Activated CD8-positive, alpha-beta T cell treated with anti-CD3 and anti-CD28 coated beads for 36 hours (primary cell): ENCODE data around the gene SCPEP1. TPM values are rescaled to one million over a fixed set of nuclear protein-coding genes. Genes with fewer than 3 reads are reported as not detected.
"Not testable (repeated sequence)": the region's sequence is repeated elsewhere in the genome, so short reads cannot be mapped to it uniquely, and the experiment has no call there.

Experiments
- ATAC-seq: fragments of 200-7000 bp; cut with Tn5 transposase; one replicate; pipeline ENCODE4 v1.10.0; 2021; ENCODE audit warnings: mild to moderate bottlenecking, moderate library complexity
- CTCF ChIA-PET: fragments of 350-600 bp; sonication (Branson Sonifier 250); formaldehyde crosslinking; loops from one replicate; lab custom pipeline; 2021; ENCODE audit warnings: antibody characterized with exemption; lab: Charles Lee
- POLR2A ChIA-PET: fragments of 350-600 bp; sonication (Branson Sonifier 250); formaldehyde crosslinking; loops from one replicate; lab custom pipeline; 2021; ENCODE audit warnings: antibody characterized with exemption; lab: Charles Lee
- DNase-seq: peaks from one replicate; pipeline ENCODE4 v3.0.0-alpha.2; 2020
- H3K27ac Mint-ChIP-seq: one replicate; pipeline ENCODE4 v1.8.0; 2021; ENCODE audit warnings: mild to moderate bottlenecking, mixed read lengths
- H3K27me3 Mint-ChIP-seq: one replicate; pipeline ENCODE4 v1.8.0; 2021; ENCODE audit warnings: mixed read lengths
- H3K36me3 Mint-ChIP-seq: one replicate; pipeline ENCODE4 v1.8.0; 2021; ENCODE audit warnings: low read depth, mixed read lengths
- H3K4me1 Mint-ChIP-seq: one replicate; pipeline ENCODE4 v1.8.0; 2021; ENCODE audit warnings: low read depth, mixed read lengths
- H3K4me3 Mint-ChIP-seq: one replicate; pipeline ENCODE4 v1.8.0; 2021; ENCODE audit warnings: mild to moderate bottlenecking, moderate library complexity, mixed read lengths
- H3K9me3 Mint-ChIP-seq: one replicate; pipeline ENCODE4 v1.8.0; 2021; ENCODE audit warnings: mixed read lengths
- CTCF ChIP-seq: fragments of 200-600 bp; IDR thresholded peaks from one replicate; pipeline ENCODE4 v1.8.0; 2022; ENCODE audit warnings: antibody characterized with exemption, mild to moderate bottlenecking
- intact Hi-C: fragments of 100-400 bp; cut with micrococcal nuclease; formaldehyde crosslinking; loops from one replicate; pipeline ENCODE4 v1.10.0; 2022
- total RNA-seq, 2 experiments: library from RNA; stranded (reverse); gene quantifications; one replicate each; pipeline ENCODE4 v1.2.3, GENCODE V29; 2021

The SCPEP1 gene
- total RNA-seq, 2 experiments from 2014 or later: 16.0 to 17.8 TPM

- no peaks in the 10 kb centered on the region for H3K9me3 Mint-ChIP-seq
- H3K4me3 Mint-ChIP-seq: peak overlapping the region; percentile 83
- peaks cover 18% of the 10 kb centered on the region for H3K4me1 Mint-ChIP-seq
- ATAC-seq: peak; percentile 48
- no peak for TF ChIP-seq CTCF
- POLR2A ChIA-PET: interaction anchor here (0.8 to 2.2 kb wide), 8 partner anchors 9 to 180 kb away, joined by 3 to 5 read pairs (median 4); partner anchors contain the start of gene AKAP1
- CTCF ChIA-PET: interaction anchor here (1.1 to 2.3 kb wide), 7 partner anchors 12 to 263 kb away, joined by 3 to 8 read pairs (median 3); partner anchors contain the start of genes AKAP1 and COIL
- no peaks in the 10 kb centered on the region for H3K36me3 Mint-ChIP-seq
- H3K27ac Mint-ChIP-seq: peak overlapping the region; percentile 84
- intact Hi-C loops: no loop called here
- peak; percentile 31 for DNase-seq
- H3K27me3 Mint-ChIP-seq: no peaks in the 10 kb centered on the region
Observed at GRCh38 chr17:56978441-56979090, 635 bp downstream of the SCPEP1 start.

GRCh38 chr17:56979091-56979480 lies 1.2 kb downstream of the SCPEP1 start:
- Mint-ChIP-seq H3K4me3 (peak overlapping the region; percentile 83), H3K9me3 (no peaks in the 10 kb centered on the region), H3K27me3 (no peaks in the 10 kb centered on the region), H3K4me1 (peaks cover 18% of the 10 kb centered on the region), H3K36me3 (no peaks in the 10 kb centered on the region), H3K27ac (peak overlapping the region; percentile 84)
- CTCF ChIA-PET: interaction anchor here (1.2 to 2.0 kb wide), 5 partner anchors 11 to 263 kb away, joined by 3 to 5 read pairs (median 3); partner anchors contain the start of gene AKAP1
- TF ChIP-seq CTCF: no peak
- DNase-seq (no peak), ATAC-seq (no peak)
- POLR2A ChIA-PET: interaction anchor here (1.2 to 2.2 kb wide), 3 partner anchors 9 to 29 kb away, joined by 3 to 5 read pairs (median 4); no protein-coding TSS in a partner anchor
- intact Hi-C loops: no loop called here

DNA sequence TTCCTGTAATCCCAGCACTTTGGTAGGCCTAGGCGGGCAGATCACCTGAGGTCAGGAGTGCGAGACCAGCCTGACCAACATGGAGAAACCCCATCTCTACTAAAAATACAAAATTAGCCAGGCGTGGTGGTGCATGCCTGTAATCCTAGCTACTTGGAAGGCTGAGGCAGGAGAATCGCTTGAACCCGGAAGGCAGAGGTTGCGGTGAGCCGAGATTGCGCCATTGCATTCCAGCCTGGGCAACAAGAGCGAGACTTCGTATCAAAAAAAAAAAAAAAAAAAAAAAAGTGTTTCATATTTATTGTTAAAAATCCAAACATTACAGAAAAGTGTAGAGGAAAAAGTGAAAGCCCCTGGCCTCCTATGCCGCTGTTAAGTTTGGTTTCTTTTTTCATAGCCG lies 2.6 kb downstream of the SCPEP1 start:
- POLR2A ChIA-PET, H3K27me3 Mint-ChIP-seq, DNase-seq, H3K4me3 Mint-ChIP-seq, H3K36me3 Mint-ChIP-seq, ATAC-seq, H3K27ac Mint-ChIP-seq, H3K9me3 Mint-ChIP-seq, intact Hi-C loops, CTCF ChIA-PET: not testable (repeated sequence)
- H3K4me1 Mint-ChIP-seq: peaks cover 18% of the 10 kb centered on the region

DNA sequence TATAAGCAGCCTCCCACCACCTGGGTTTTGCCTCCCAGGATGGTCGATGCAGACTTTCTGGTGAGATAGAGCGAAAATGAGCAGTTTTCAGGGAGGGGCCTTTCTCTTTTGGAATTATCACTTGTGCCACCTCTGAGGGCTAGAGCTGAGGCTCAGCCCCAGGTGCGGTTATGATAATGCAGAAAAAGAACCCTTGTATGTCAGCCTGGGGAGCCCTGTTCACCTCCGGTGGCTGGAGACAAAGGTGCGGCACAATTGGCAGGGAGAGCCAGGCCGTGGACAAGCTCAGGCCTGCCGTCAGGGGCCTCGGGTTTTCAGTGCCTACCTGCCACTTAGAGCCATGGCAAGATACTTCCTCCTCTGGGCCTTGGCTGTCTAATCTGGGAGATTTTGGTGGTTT lies 4.4 kb downstream of the SCPEP1 start:
- POLR2A ChIA-PET: no interaction called here
- no peaks in the 10 kb centered on the region for H3K27me3 Mint-ChIP-seq
- CTCF ChIA-PET: interaction anchor here (1.3 kb wide), 1 partner anchor 26 kb away, joined by 3 read pairs; no protein-coding TSS in a partner anchor
- H3K4me3 Mint-ChIP-seq: no peak overlapping the region
- peaks cover 9% of the 10 kb centered on the region for H3K36me3 Mint-ChIP-seq
- no peak for DNase-seq
- ATAC-seq: no peak
- no peaks in the 10 kb centered on the region for H3K9me3 Mint-ChIP-seq
- intact Hi-C loops: no loop called here
- no peak for TF ChIP-seq CTCF
- H3K27ac Mint-ChIP-seq: no peak overlapping the region
- H3K4me1 Mint-ChIP-seq: peaks cover 11% of the 10 kb centered on the region

DNA sequence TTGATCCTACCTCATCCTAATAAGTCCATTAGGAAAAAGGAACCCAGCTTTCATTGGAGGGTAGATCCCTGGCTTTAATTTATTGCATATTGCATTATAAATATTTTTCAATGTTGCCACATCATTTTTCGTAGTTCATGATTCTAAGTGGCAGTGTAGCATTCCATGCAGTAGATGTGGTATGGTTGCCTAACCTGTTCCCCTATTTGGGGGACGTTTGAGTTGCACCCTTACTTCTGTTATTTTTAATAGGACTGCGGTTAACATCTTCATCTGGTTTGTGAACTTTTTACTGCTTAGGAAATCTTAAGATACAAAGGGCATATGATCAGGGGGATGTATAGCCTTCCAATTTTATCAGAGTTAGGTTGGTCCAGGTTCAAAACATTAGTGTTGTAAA lies 5.4 kb downstream of the SCPEP1 start:
- H3K36me3 Mint-ChIP-seq: peaks cover 16% of the 10 kb centered on the region
- intact Hi-C loops: no loop called here
- DNase-seq (no peak), ATAC-seq (no peak)
- H3K9me3 Mint-ChIP-seq: no peaks in the 10 kb centered on the region
- no peaks in the 10 kb centered on the region for H3K27me3 Mint-ChIP-seq
- H3K27ac Mint-ChIP-seq: no peak overlapping the region
- TF ChIP-seq CTCF: no peak
- POLR2A ChIA-PET: no interaction called here
- H3K4me3 Mint-ChIP-seq: no peak overlapping the region
- CTCF ChIA-PET: no interaction called here
- H3K4me1 Mint-ChIP-seq: peaks cover 11% of the 10 kb centered on the region
